Ramos (cell line): ENCODE data around the gene BIRC5.
"Not testable (repeated sequence)": the region's sequence is repeated elsewhere in the genome, so short reads cannot be mapped to it uniquely, and the experiment has no call there.

Experiments used
- in situ Hi-C: fragments of 300-500 bp; cut with MboI; formaldehyde crosslinking; loops from one replicate; pipeline ENCODE4 v1.14.3; 2022; ENCODE audit warnings: low sequenced_read_pairs; ENCODE audit not compliant: unreplicated experiment

The BIRC5 gene

DNA sequence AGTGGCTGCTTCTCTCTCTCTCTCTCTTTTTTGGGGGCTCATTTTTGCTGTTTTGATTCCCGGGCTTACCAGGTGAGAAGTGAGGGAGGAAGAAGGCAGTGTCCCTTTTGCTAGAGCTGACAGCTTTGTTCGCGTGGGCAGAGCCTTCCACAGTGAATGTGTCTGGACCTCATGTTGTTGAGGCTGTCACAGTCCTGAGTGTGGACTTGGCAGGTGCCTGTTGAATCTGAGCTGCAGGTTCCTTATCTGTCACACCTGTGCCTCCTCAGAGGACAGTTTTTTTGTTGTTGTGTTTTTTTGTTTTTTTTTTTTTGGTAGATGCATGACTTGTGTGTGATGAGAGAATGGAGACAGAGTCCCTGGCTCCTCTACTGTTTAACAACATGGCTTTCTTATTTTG, 9.7 kb downstream of the BIRC5 start:
- in situ Hi-C loops: no loop called here

GRCh38 chr17:78224231-78225087, 10.4 kb downstream of the BIRC5 start:
- in situ Hi-C loops: no loop called here

DNA sequence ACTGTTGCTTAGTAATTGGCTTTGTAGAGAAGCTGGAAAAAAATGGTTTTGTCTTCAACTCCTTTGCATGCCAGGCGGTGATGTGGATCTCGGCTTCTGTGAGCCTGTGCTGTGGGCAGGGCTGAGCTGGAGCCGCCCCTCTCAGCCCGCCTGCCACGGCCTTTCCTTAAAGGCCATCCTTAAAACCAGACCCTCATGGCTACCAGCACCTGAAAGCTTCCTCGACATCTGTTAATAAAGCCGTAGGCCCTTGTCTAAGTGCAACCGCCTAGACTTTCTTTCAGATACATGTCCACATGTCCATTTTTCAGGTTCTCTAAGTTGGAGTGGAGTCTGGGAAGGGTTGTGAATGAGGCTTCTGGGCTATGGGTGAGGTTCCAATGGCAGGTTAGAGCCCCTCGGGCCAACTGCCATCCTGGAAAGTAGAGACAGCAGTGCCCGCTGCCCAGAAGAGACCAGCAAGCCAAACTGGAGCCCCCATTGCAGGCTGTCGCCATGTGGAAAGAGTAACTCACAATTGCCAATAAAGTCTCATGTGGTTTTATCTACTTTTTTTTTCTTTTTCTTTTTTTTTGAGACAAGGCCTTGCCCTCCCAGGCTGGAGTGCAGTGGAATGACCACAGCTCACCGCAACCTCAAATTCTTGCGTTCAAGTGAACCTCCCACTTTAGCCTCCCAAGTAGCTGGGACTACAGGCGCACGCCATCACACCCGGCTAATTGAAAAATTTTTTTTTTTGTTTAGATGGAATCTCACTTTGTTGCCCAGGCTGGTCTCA, 11.2 kb downstream of the BIRC5 start:
- in situ Hi-C loops: no loop called here

- in situ Hi-C loops: no loop called here
These were observed 12.2 kb downstream of the BIRC5 start for GRCh38 chr17:78226055-78226758.

- in situ Hi-C loops: no loop called here
These were observed 12.9 kb downstream of the BIRC5 start for GRCh38 chr17:78226759-78227454.

DNA sequence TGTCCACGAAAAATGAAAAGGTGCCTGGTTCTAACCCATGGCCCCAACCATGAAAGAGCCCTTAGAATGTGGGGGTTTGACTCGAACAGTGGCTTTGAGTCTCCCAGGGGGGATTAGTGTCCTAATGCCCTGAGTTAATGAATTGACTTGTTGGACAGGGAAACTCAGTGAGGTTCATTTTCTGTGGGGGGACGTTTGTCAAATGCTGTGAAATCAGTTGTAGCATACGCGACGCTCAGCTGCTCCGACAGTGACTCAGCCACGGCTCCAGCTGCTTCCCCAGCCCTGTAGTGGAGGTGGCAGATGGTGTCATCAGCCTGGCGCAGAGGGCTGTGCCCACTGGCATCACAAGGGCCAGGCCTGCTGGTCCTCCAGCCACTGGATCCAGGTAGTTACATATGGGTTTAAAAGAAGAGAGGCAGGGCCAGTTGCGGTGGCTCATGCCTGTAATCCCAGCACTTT, 13.4 kb downstream of the BIRC5 start:
- in situ Hi-C loops: no loop called here

DNA sequence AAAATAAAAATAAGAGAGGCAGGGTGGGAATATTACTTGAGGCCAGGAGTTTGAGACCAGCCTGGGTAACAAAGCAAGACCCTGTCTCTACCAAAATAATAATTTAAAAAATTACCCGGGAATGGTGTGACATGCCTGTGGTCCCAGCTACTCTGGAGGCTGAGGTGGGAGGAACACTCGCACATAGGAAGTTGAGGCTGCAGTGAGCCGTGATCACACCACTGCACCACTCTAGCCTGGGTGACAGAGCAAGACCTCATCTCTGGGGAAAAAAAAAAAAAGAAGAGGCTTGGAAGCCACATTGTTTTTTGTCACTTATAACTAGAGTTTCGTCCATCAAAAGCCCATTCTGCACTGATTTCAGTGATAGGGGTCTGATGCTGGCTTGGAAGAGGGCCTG, 14.1 kb downstream of the BIRC5 start:
- in situ Hi-C loops: no loop called here

DNA sequence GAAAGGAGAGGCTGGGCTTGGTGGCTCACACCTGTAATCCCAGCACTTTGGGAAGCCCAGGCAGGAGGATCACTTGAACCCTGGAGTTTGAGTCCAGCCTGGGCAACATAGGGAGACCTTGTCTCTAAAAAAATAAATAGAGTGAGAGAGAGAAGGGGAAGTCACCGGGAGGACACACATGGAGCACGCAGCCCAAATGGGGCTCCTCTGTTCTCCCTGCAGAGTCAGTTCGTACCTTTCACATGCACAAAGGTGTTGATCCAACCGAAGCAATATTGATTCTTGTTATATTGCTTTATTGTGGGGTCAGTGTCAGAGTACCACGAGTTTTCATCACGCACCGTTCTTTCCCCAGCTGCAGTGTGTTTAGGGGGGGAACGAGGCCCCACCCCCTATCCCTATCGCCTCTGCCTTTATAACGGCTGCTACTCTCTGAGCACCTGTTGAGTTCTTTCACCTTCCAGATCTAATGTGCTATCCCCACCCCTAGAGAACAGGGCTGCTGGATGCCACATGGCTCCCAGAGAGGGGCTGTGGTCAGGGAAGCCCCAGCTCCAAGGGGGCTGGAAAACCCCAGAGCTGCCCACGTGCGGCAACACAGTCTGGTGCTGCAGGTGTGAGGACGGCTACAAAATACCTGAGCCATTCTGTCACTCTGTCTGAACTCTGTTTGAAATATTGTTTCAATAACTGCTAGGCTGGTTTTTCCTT, 16.4 kb downstream of the BIRC5 start:
- in situ Hi-C loops: no loop called here

GRCh38 chr17:78230996-78231935, 17.2 kb downstream of the BIRC5 start, which contains the start of gene TMEM235:
Gene TMEM235 (plus strand): TSS chr17:78231631. CDS start chr17:78232024, 393 bp downstream.
- in situ Hi-C loops: no loop called here

- in situ Hi-C loops: no loop called here
These were observed 18.2 kb downstream of the BIRC5 start for GRCh38 chr17:78231991-78232858.

GRCh38 chr17:78232859-78233173, 18.8 kb downstream of the BIRC5 start:
- in situ Hi-C loops: no loop called here

GRCh38 chr17:78233678-78234077, 19.6 kb downstream of the BIRC5 start:
- in situ Hi-C loops: no loop called here

GRCh38 chr17:78234261-78234865, 20.3 kb downstream of the BIRC5 start:
- in situ Hi-C loops: no loop called here

DNA sequence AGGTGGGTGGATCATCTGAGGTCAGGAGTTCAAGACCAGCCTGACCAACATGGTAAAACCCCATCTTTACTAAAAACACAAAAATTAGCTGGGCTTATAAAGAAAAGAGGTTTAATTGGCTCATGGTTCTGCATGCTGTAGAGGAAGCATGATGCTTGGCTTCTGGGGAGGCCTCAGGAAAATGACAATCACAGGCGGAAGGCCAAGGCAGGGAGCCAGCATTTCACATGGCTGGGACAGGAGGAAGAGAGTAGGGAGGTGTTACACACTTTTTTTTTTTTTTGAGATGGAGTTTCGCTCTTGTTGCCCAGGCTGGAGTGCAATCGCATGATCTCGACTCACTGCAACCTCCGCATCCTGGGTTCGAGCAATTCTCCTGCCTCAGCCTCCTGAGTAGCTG, 21.0 kb downstream of the BIRC5 start:
- in situ Hi-C loops: not testable (repeated sequence)

- in situ Hi-C loops: no loop called here
These were observed 21.8 kb downstream of the BIRC5 start for GRCh38 chr17:78235885-78236284.

DNA sequence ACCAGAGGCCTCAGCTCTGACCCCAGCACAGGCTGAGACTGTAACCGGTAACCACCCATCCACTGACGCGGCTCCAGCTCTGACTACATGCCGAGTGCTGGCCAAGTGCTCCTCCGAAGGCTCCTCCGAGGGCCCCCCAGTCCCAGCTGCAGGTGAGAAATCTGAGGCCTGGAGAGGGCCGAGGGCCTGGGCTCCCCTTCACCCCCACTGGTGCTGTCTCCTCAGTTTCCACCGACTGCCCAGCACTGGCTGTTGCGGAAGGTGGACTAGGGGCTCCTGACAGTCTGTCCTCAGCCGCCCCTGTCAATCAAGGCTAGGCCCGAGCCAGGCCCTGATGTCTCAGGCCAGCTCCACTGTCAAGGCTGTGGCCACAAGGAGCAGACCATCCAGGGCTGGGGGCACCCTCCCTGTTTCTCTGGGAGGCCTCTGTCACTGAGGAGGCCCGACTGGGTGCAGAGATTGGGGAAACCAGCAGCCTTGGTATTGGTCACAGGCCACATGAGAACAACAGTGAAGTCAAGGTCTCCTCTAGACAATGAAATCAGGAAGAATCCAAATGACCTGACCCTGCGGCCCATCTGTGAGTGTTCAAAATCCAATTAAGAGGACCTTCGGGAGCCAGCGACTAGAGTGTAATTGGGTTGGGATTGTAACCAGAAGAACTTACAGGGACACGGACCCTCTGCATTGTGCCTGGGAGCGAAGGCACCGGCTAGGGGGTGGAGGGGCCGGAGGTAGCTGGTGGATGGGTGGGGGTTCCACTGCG, 22.5 kb downstream of the BIRC5 start:
- in situ Hi-C loops: no loop called here
